Stimulated activated CD4-positive, alpha-beta T cell treated with anti-CD3 and anti-CD28 coated beads, Interleukin-15, amount 100 ng/mL, for 1 hour (primary cell): ENCODE data around the gene ARSB.
"Not testable (repeated sequence)": the region's sequence is repeated elsewhere in the genome, so short reads cannot be mapped to it uniquely, and the experiment has no call there.

Source experiments
- DNase-seq, 2 donors: peaks; one replicate each; pipeline ENCODE4 v3.0.0-alpha.2; 2020; ENCODE audit warnings: low read depth in 1 of 2, low spot score in 1 of 2

Gene ARSB

GRCh38 chr5:78956901-78957300 lies 28.2 kb downstream of the ARSB start:
- no peak for DNase-seq

GRCh38 chr5:78953092-78953800 lies 31.9 kb downstream of the ARSB start:
- no peak for DNase-seq

- no peak for DNase-seq
Measured at GRCh38 chr5:78930721-78931120, 54.4 kb downstream of the ARSB start.

- no peak for DNase-seq
Measured at GRCh38 chr5:78929833-78930232, 55.3 kb downstream of the ARSB start.

- DNase-seq = no peak
Measured at GRCh38 chr5:78927657-78928282, 57.3 kb downstream of the ARSB start.

GRCh38 chr5:78926252-78926651 lies 58.9 kb downstream of the ARSB start:
- DNase-seq = no peak

- no peak for DNase-seq
Measured at GRCh38 chr5:78925129-78925876, 59.8 kb downstream of the ARSB start.

GRCh38 chr5:78923622-78923970 lies 61.5 kb downstream of the ARSB start:
- no peak for DNase-seq

GRCh38 chr5:78922879-78923621 lies 62.1 kb downstream of the ARSB start:
- no peak for DNase-seq

GRCh38 chr5:78920604-78921003 lies 64.5 kb downstream of the ARSB start:
- no peak for DNase-seq

- no peak for DNase-seq
Measured at GRCh38 chr5:78919796-78920195, 65.3 kb downstream of the ARSB start.

GRCh38 chr5:78916044-78916443 lies 69.1 kb downstream of the ARSB start:
- DNase-seq = no peak

GRCh38 chr5:78915170-78915569 lies 69.9 kb downstream of the ARSB start:
- DNase-seq = no peak

- DNase-seq = no peak
Measured at GRCh38 chr5:78912811-78913210, 72.3 kb downstream of the ARSB start.

- DNase-seq = no peak
Measured at GRCh38 chr5:78912085-78912771, 72.9 kb downstream of the ARSB start.

- not testable (repeated sequence) for DNase-seq
Measured at GRCh38 chr5:78909224-78909983, 75.7 kb downstream of the ARSB start.

GRCh38 chr5:78908173-78909061 lies 76.7 kb downstream of the ARSB start:
- DNase-seq = no peak

GRCh38 chr5:78907255-78907891 lies 77.7 kb downstream of the ARSB start:
- no peak for DNase-seq
